HepG2 (cell line): Measurements from ENCODE around the gene ACTL8.

Source experiments
- HOXA7 ChIP-seq: sonication (generic); formaldehyde crosslinking; IDR thresholded peaks from 2 replicates; pipeline ENCODE4 v1.8.1; 2022; ENCODE audit warnings: mild to moderate bottlenecking, missing genetic modification reagents, moderate library complexity
- TF ChIP-seq, protein P1 (sequence below): sonication (generic); formaldehyde crosslinking; IDR thresholded peaks from 2 replicates; pipeline ENCODE4 v1.9.0; 2022; ENCODE audit warnings: missing genetic modification reagents, mild to moderate bottlenecking, borderline replicate concordance

DNA sequence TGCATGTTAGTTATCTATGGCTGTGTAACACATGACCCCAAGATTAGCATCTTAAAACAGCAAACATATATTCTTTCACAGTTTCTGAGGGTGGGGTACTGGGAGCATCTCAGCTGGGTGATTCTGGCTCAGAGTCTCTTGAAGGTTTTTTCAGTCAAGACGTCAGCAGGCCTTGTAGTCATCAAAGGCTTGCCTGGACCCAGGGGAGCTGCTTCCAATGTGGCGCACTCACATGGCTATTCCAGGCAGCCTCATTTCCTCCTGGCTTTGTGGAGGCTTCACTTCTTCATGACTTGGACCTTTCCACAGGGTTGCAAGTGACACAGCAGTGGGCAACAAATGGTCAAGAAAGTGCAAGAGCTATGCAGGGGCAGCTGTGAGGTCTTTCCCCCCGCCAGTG lies 114.7 kb downstream of the ACTL8 start:
- TF ChIP-seq, protein P1, sequence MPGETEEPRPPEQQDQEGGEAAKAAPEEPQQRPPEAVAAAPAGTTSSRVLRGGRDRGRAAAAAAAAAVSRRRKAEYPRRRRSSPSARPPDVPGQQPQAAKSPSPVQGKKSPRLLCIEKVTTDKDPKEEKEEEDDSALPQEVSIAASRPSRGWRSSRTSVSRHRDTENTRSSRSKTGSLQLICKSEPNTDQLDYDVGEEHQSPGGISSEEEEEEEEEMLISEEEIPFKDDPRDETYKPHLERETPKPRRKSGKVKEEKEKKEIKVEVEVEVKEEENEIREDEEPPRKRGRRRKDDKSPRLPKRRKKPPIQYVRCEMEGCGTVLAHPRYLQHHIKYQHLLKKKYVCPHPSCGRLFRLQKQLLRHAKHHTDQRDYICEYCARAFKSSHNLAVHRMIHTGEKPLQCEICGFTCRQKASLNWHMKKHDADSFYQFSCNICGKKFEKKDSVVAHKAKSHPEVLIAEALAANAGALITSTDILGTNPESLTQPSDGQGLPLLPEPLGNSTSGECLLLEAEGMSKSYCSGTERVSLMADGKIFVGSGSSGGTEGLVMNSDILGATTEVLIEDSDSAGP (CRISPR knock-in tag) = no peak
- no peak for TF ChIP-seq HOXA7
